Body of pancreas (tissue), 4 donors: ENCODE data around the gene GPA33.

Experiments used
- POLR2A ChIP-seq, 3 donors: fragments of 450-650 bp; IDR thresholded peaks; one replicate each; pipeline ENCODE4 v1.6.1; 2016; ENCODE audit warnings: antibody characterized with exemption in 3 of 3, mild to moderate bottlenecking in 2 of 3
- TF ChIP-seq, protein P1 (sequence below), 7 experiments: fragments of 450-650 bp in 4 of 7; fragments of 200-600 bp in 3 of 7; sonication (generic) in 3 of 7; IDR thresholded peaks; one replicate each; pipeline ENCODE4 v1.5.1; 2016 to 2019; ENCODE audit warnings: antibody characterized with exemption in 7 of 7

DNA sequence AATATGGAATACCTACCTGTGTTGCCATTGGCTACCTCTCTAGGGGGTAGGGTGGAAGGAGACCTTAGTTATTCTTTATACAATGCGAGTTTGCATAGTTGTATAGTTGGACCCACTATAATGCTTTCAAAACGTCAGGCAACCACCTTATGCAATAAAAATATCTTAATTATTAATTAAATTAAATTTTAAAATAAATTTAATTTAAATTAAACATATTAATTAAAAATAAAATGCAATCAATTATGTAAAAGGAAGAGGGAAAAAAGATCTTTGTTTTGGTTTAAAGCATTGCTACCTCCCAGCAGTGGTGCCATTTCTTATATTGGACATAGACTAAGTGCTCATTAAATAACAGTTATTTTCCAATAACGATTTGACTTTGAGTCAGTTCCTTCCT lies 22.3 kb downstream of the GPA33 start:
- TF ChIP-seq POLR2A (IDR thresholded peaks at IDR 0.05), result no peak
- TF ChIP-seq, protein P1, sequence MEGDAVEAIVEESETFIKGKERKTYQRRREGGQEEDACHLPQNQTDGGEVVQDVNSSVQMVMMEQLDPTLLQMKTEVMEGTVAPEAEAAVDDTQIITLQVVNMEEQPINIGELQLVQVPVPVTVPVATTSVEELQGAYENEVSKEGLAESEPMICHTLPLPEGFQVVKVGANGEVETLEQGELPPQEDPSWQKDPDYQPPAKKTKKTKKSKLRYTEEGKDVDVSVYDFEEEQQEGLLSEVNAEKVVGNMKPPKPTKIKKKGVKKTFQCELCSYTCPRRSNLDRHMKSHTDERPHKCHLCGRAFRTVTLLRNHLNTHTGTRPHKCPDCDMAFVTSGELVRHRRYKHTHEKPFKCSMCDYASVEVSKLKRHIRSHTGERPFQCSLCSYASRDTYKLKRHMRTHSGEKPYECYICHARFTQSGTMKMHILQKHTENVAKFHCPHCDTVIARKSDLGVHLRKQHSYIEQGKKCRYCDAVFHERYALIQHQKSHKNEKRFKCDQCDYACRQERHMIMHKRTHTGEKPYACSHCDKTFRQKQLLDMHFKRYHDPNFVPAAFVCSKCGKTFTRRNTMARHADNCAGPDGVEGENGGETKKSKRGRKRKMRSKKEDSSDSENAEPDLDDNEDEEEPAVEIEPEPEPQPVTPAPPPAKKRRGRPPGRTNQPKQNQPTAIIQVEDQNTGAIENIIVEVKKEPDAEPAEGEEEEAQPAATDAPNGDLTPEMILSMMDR (IDR thresholded peaks at IDR 0.05), result no peak
